GM20431 (cell line): ENCODE data around the gene LIN54.

Experiments
- in situ Hi-C: fragments of 300-500 bp; cut with MseI, MboI; formaldehyde crosslinking; loops from one replicate; pipeline ENCODE4 v1.15.0; 2020; ENCODE audit warnings: low sequenced_read_pairs; ENCODE audit not compliant: unreplicated experiment

LIN54 gene

GRCh38 chr4:82898322-82899243 lies 112.0 kb downstream of the LIN54 start:
- in situ Hi-C loops = no loop called here

GRCh38 chr4:82896755-82897154 lies 113.9 kb downstream of the LIN54 start:
- in situ Hi-C loops = no loop called here

GRCh38 chr4:82893942-82894341 lies 116.7 kb downstream of the LIN54 start:
- in situ Hi-C loops = no loop called here

GRCh38 chr4:82892467-82892802 lies 118.2 kb downstream of the LIN54 start:
- in situ Hi-C loops = no loop called here

GRCh38 chr4:82891707-82892466 lies 118.7 kb downstream of the LIN54 start:
- in situ Hi-C loops = no loop called here

- in situ Hi-C loops = no loop called here
These were observed 119.5 kb downstream of the LIN54 start, which contains the start of gene SEC31A for GRCh38 chr4:82890901-82891706. Gene SEC31A, minus strand, starts transcription at chr4:82891153. Its CDS starts 9,217 bp downstream, at chr4:82881936.

- in situ Hi-C loops = no loop called here
These were observed 120.1 kb downstream of the LIN54 start for GRCh38 chr4:82890528-82890900.

GRCh38 chr4:82889287-82889686 lies 121.3 kb downstream of the LIN54 start:
- in situ Hi-C loops = no loop called here

GRCh38 chr4:82886147-82886942 lies 124.3 kb downstream of the LIN54 start:
- in situ Hi-C loops = no loop called here

- in situ Hi-C loops = no loop called here
These were observed 125.2 kb downstream of the LIN54 start for GRCh38 chr4:82885410-82885809.
